Urothelium cell line (cell line): ENCODE measurements around the gene ABCA6.
"Not testable (repeated sequence)": the region's sequence is repeated elsewhere in the genome, so short reads cannot be mapped to it uniquely, and the experiment has no call there.

Experiments used
- DNase-seq: peaks from one replicate; pipeline ENCODE4 v3.0.0; 2011; ENCODE audit warnings: low spot score, mixed read lengths
- FAIRE-seq: peaks from 2 replicates; lab custom pipeline; 2011; peaks lifted over from hg19 to GRCh38; lab: Jason Lieb, UNC

ABCA6 gene, protein sequence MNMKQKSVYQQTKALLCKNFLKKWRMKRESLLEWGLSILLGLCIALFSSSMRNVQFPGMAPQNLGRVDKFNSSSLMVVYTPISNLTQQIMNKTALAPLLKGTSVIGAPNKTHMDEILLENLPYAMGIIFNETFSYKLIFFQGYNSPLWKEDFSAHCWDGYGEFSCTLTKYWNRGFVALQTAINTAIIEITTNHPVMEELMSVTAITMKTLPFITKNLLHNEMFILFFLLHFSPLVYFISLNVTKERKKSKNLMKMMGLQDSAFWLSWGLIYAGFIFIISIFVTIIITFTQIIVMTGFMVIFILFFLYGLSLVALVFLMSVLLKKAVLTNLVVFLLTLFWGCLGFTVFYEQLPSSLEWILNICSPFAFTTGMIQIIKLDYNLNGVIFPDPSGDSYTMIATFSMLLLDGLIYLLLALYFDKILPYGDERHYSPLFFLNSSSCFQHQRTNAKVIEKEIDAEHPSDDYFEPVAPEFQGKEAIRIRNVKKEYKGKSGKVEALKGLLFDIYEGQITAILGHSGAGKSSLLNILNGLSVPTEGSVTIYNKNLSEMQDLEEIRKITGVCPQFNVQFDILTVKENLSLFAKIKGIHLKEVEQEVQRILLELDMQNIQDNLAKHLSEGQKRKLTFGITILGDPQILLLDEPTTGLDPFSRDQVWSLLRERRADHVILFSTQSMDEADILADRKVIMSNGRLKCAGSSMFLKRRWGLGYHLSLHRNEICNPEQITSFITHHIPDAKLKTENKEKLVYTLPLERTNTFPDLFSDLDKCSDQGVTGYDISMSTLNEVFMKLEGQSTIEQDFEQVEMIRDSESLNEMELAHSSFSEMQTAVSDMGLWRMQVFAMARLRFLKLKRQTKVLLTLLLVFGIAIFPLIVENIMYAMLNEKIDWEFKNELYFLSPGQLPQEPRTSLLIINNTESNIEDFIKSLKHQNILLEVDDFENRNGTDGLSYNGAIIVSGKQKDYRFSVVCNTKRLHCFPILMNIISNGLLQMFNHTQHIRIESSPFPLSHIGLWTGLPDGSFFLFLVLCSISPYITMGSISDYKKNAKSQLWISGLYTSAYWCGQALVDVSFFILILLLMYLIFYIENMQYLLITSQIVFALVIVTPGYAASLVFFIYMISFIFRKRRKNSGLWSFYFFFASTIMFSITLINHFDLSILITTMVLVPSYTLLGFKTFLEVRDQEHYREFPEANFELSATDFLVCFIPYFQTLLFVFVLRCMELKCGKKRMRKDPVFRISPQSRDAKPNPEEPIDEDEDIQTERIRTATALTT (N-terminal part only)

DNA sequence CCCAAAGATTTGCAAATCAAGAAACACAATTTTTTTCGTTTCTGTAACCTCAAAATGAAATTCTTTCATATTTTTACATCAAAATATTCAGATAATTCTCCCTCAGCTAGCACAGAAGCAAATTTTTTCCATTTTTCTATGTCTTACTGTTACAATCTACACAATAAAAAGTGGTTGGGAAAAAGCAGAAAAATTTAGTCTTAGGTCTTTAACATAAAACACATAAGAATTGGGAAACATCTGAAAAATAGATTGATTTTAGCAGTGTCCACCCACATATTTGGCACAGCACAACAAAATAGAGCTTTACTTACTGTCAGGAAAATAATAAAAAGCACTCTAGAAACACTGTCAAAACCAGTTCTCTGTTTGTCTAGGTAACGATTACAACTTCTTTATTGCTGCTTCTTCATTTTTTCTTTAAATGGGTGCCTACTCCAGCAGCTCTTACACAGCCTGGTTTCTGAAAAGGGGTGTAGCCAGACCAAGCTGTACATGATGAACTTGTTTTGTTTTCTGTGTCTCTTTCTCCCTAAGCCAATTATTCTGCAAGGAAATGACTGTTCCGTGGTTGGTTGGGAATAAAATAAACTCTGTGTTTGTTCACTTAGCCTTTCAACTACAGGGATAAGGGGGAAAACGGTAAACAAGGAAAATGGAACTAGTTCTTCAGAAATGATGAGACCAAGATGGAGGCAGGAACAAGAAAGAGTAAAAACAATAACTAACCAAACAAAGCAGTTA, at the start of gene ABCA6:
Gene ABCA6, minus strand, starts transcription at position 465 of the 744 bp plus-strand sequence. CDS start 1,192 bp downstream, outside the sequence.
- FAIRE-seq (no peak), DNase-seq (no peak)

DNA sequence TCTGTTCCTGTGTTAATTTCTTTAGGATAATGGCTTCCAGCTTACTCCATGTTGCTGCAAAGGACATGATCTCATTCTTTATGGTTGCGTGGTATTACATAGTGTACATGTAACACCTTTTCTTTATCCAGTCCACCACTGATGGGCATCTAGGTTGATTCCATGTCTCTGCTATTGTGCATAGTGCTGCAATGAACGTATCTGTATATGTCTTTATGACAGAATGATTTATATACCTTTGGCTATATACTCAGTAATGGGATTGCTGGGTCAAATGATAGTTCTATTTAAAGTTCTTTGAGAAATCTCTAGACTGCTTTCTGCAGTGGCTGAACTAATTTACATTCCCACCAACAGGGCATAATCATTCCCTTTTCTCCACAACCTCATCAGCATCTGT, 47.1 kb upstream of the ABCA6 start:
- FAIRE-seq (no peak), DNase-seq (no peak)

DNA sequence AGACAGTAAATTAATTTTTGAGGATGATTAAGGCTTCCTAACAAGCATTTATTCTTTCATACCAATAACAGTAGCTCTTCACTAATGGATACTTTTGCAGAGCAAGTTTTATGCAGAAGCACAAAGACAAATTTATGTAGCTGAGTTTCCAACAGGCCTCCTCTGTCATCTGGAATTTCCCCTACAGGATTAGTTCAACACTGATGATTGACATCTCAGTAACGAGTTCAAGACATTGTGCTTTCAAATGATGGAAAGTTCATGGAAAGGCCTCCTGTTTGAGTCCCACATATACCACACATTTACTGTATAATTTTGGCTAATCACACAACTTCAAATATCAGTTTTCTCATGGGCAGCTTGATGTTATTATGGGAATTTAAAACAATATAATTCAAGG, 46.4 kb upstream of the ABCA6 start:
- no peak for DNase-seq
- no peak for FAIRE-seq

DNA sequence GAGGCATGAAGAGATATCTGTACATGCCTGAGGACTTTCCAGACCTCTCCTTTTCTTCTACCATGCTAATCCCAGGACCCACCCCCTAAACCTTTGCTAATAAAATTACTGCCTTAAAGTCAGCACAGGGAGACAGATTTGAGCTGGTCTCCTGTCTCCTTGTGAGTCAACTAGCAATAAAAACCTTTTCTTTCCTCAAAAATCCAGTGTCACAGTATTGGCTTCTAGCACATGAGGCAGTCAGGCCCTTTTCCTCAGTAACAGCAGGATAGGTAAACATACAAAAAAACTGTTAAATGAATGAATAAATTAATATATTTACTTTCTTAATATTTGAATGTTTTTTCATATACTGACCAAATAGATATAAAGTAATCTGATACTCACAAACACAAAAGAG, 45.6 kb upstream of the ABCA6 start:
- no peak for FAIRE-seq
- no peak for DNase-seq

DNA sequence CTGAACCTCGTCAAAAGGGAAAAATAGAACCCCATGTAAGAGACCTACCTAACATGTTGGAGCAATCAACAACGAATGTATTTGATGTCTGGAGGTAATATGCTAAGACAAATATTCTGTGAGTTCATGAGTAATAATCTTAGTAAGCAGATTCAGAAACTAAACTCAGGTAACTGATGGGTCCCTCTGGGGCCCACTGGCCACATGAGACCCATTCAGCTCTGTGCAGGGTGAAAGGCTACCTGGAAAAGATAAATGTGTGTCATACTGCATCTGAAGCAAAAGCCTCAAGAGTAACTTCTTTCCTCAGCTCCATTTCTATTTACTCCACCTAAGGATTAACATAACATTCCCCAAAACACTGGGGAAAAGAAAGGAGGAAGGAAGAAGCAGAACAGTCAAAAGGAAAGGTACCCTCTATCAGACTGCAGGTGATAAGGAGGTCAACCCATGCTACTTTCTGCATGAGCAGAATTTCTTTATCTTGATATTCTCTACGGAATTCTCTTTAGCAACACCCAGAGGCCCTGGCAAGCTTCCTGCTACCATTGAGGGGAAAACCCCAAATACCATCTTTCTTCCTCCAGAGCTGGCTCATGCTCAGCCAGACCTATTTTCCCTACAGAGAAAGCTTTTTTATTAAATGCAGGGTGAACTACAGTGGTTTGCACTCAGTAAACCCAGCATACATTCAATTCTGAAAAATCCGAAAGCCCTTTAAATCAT, 37.7 kb upstream of the ABCA6 start:
- FAIRE-seq (no peak), DNase-seq (no peak)

DNA sequence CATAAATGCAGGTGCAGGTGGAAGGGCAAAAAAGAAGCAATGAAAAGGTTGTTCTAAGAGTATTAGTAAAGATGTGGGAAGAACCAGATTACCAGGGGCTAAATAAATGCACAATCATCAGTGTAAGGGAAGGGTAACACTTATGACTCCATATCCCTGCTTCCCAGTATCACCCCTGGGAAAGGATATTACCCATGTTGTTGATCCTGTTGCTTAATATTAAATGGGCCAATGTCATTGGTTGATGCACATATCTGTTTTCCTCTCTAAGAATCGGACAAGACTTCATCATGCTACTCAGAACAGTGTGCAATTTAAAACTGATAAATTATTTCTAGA, 34.7 kb upstream of the ABCA6 start:
- DNase-seq, result no peak
- FAIRE-seq, result no peak

DNA sequence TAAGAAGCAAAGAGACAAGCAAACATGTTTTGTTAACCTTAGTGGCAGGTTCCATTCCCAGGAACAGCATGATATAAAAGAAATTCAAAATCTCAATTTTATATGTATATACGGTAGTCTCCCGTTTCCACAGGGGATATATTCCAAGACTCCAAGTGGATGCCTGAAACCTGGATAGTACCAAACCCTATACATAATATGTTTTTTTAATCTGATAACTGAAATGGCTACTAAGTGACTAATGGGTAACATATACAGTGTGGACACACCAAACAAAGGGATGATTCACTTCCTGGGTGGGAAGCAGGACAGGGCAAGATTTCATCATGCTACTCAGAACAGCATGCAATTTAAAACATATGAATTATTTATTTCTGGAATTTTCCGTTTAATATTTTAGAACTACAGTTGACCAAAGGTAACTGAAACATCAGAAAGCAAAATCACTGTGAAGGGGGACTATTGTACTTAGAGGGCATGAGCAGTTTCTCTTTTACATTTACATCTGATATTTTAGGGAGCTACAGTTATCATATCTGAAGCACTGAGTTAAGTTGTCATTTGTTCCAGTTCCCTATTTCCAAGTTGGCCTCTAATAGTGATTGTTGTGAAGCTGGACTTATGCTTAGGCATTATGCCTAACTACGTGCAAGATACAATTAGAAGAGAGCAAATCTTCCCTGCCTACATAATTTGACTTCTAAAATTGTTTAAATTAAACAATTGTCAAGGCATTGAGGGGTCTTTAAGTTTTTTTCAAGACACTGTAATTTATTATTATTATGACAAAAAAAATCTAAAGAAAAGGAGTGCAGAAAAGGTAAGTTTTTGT, 34.1 kb upstream of the ABCA6 start:
- DNase-seq (peak; percentile 13), FAIRE-seq (no peak)

DNA sequence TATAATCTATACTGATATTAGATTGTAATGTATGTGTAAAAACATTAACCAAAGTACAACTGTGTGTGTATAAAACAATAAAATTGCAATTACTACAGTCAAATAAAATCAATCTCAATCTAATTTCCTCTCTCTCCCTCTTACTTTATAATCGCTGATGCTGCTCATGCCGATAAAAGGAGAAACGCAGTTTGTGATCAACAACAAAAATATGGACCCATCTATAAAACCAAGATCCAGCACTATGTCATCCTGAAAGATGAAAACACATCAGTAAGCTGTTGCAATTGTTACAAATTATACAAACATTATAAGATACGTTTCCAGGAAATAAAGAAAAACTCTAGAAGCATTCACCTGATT, 33.5 kb upstream of the ABCA6 start:
- DNase-seq, result no peak
- no peak for FAIRE-seq

DNA sequence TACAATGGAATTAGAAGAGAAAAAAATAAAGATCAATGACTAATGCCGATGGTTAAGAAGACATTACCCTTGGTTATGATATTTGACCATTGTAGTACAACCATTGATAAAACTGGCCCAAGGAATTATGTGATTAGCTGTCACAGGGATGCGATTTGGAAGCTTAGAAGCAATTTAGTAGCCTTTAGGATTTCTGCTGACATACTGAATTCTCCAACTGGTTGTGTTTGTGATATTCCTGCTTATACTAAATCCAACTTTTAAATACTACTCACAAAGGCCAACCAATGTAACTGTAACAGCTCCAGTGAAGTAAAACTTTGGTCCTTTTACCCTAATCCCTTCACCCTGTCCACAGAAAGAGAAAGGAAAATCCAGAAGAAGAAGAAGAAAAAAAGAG, 31.4 kb upstream of the ABCA6 start:
- no peak for FAIRE-seq

DNA sequence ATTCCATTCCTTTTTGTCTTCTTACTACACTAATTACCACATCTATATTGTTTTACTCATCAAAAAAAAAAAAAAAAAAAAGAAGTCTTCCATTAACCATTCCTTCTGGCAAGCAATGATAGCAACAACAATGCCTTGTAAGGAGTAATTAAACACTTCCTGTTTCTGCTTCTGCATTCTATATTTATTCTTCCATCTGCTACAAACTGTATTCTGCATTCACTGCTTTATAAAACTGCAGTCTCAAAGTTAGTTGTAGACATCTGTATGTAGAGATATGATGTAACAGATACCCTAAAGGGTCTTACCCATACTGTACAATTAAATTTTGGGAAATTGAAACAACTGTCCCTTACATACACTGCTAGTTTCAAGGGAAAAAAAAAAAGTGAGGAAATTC, 28.7 kb upstream of the ABCA6 start:
- no peak for FAIRE-seq
- no peak for DNase-seq

More for the DNA sequence above, 31.4 kb upstream of the ABCA6 start:
- DNase-seq, result no peak

DNA sequence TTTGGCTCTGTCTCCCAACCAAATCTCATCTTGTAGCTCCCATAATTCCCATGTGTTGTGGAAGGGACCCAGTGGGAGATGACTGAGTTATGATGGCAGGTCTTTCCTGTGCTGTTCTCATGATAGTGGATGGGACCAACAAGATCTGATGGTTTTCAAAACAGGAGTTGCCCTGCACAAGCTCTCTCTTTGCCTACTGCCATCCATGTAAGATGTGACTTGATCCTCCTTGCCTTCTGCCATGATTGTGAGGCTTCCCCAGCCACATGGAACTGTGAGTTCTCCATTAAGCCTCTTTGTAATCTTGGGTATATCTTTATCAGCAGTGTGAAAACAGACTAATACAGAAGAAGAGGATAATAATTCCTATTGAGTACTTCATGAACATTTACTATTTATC, 26.9 kb upstream of the ABCA6 start:
- not testable (repeated sequence) for DNase-seq, FAIRE-seq

DNA sequence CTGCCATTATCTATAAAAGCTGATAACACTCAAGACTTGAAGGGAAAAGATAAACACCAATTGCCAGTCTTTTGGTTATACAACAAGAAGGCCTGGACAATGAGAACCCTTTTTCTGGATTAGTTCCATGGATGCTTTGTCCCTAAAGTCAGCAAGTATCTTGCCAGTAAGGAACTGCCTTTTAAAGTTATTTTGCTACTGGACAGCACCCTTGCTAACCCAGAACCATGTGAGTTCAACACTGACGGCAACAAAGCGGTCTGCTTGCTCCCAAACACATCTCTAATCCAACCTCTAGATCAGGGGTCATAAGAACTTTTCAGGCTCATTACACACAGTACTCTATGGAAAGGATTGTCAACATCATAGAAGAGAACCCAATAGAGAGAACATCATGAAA, 25.3 kb upstream of the ABCA6 start:
- DNase-seq, result no peak
- FAIRE-seq, result no peak

DNA sequence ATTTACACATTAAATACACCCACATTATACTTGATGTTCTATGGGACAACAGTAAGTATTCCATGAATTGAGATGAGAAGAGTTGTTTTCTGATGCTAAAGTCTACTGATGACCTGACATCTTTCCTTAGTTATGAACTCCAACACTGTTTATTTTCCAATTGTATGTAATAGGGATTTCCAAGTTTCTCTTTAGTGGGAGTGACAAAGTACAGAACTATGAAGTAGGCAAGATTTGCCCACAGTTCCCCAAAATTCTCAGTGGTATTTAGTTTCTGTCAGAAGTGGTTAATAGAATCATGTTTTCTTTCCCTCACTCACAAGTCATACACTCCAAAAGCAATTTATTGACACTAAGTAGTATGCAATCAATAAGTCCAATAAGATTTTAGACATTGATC, 22.5 kb upstream of the ABCA6 start:
- DNase-seq (no peak), FAIRE-seq (no peak)

DNA sequence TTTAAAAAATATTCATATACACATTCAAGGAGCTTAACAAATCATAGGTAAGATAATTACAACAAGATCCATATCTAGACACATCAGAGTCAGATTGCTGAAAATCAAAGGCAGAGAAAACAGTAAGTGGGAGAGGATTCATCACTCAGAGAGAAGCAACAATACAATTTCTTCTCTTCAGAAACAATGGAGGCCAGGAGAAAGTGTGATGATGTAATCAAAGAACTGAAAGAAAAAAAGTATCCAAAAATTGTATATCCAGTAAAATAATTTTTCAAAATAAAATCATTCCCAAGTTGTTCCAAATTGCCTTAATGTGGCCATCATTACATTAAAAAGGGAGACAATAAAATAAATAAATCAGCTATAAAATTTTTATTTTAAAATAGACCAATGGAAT, 17.7 kb upstream of the ABCA6 start:
- no peak for DNase-seq

DNA sequence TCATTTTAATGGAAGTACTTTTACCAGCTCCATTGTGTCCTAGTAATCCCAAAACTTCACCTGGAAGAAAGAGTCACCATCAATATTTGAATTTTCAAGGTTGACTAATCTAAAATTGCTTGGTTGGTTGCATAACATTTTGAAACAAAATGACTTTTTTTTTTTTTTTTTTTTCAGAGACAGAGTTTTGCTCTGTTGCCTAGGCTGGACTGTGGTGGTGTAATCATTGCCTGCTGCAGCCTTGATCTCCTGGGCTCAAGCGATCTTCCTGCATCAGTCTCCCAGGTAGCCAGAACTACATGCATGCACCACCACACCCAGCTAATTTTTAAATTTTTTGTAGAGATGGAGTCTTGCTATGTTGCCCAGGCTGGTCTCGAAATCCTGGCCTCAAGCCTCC, 12.6 kb upstream of the ABCA6 start:
- FAIRE-seq (no peak), DNase-seq (no peak)

More for the DNA sequence above, 17.7 kb upstream of the ABCA6 start:
- FAIRE-seq, result no peak

DNA sequence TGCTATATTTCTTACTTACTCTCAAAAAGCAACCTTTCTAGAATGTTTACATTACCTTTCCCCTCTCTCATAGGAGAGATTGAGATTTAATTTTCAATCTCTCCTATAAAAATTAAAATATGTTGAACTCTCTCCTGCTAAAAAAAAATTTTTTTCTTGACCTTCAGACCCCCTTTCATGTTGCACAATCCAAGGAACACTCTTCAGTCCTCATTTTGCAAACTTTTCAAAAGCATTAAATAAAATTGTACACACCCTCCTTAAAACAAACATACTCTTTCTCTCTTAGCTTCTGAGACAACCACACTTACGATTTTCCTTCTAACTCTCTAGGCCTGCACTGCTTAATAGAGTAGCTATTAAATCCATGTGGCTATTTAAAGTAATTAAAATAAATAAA, 8.6 kb upstream of the ABCA6 start:
- DNase-seq, result no peak
- FAIRE-seq, result no peak

DNA sequence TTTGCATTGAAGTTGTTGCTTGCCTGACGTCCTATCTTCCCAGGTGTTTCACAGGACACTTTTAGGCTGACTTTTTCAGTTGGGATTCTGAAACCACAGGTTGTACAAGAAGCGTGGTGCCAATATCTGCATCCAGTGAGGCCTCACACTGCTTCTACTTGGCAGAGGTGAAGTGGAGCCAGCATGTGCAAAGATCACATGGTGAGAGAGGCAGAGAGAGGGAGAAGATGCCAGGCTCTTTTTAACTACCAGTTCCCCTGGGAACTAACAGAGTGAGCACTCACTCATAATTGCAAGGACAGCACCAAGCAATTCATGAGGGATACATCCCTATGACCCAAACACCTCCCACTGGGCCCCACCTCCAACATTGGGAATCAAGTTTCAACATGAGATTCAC, 5.8 kb upstream of the ABCA6 start:
- DNase-seq, result no peak
- FAIRE-seq, result no peak

DNA sequence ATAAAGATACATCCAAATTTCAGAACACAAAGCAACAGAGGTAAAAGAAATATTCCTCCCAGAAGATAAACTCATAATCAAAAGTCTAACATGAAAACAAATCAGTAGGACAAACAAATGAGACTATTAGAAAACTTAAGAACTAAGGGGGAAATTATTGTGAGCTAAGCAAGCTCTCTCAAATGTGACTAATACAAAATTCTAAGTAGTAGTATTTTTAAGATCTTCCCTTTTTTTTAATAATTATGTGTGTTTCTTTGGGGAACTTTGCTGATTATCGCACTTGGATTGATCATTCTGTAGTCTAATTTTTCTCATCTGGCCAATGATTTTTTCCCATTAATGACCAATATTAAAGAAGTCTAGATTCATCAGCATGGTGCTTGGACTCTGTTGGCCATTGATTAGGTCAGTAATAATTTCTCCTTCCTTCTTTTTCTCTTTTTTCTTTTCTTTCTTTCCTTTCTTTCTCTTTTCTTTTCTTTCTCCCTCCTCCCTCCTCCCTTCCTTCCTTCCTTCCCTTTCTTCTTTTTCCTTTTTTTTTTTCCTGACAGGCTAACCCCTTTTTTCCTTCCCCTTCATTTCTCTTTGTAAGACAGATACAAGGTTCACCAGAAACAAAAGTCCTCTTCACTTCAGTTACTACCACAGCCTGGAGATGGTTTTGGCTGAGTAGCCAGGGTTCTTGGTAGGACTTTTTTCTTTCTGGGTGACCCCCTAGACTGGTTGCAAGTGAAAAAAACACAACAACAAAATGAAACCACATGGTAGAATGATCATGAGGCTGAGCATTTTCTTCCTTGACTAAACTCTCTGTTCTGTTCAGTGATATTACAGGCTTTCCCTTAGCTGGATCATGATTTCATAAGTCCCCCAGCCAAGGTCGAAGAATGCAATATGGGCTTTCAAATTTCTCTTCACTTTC, 2.9 kb upstream of the ABCA6 start:
- DNase-seq (no peak), FAIRE-seq (no peak)
